Neural cell (in vitro differentiated cells): ENCODE measurements around the gene ELMO1.

ENCODE experiments used
- EP300 ChIP-seq: fragments of 450-650 bp; conservative IDR thresholded peaks from 2 replicates; pipeline ENCODE4 v1.6.1; 2014; ENCODE audit warnings: antibody characterized with exemption, mild to moderate bottlenecking, moderate library complexity; ENCODE audit not compliant: poor library complexity, severe bottlenecking
- EZH2 ChIP-seq: fragments of 200-600, 300-800 bp; shearing (Covaris generic), sonication (generic); IDR thresholded peaks from 2 replicates; pipeline ENCODE4 v1.6.1; 2014; ENCODE audit warnings: antibody characterized with exemption, low read length, borderline replicate concordance, mild to moderate bottlenecking; ENCODE audit not compliant: insufficient read depth, poor library complexity, severe bottlenecking
- SMC3 ChIP-seq: fragments of 450-650 bp; conservative IDR thresholded peaks from 2 replicates; pipeline ENCODE4 v1.6.1; 2014; ENCODE audit warnings: antibody characterized with exemption, mild to moderate bottlenecking, moderate library complexity; ENCODE audit not compliant: poor library complexity
- TAF1 ChIP-seq: IDR thresholded peaks from 2 replicates; pipeline ENCODE4 v1.6.1; 2012; ENCODE audit warnings: low read depth
- TF ChIP-seq, protein P1 (sequence below): fragments of 450-650 bp; IDR thresholded peaks from 2 replicates; pipeline ENCODE4 v1.5.1; 2014; ENCODE audit warnings: antibody characterized with exemption, mild to moderate bottlenecking, moderate library complexity; ENCODE audit not compliant: poor library complexity, severe bottlenecking

DNA sequence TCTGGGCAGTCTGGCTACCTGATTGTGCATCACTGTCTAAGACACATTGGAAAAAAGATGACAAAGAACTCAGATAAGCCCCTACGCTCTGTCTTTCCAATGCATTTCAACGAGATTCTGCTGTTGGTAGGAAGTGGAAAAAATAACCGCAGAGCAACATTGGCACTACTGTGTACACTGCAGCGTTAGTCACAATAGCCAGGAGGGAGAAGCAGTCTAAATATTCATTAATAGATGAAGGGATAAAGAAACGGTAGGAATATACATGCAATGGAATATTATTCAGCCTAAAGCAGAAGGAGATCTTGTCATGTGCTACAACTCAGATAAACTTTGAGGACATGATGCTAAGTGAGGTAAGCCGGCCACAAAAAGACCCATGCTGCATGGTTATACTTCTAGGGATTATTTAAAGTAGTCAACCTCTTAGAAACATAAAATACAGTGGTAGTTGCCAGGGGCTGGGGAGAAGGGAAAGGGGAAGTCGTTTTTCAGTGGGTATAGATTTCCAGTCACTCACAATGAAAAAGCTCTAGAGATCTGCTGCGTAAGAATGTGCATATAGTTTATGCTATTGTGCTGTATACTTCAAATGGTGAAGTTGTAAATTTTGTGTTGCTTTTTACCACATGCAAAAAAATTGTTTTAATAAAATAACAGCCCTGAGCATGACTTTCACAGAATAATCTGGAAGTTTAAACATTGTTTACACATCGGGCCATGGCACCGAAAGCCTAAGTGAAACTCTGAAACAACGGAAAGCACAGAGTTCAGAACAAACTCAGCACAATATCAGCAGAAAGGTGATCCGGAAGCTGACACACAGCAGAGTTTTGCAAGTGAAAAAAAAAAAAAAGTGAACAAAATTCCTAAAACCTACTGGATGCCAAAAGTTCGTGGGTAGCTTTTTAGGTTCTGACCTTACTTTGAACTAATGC is 40.1 kb downstream of the ELMO1 start:
- TF ChIP-seq, protein P1, sequence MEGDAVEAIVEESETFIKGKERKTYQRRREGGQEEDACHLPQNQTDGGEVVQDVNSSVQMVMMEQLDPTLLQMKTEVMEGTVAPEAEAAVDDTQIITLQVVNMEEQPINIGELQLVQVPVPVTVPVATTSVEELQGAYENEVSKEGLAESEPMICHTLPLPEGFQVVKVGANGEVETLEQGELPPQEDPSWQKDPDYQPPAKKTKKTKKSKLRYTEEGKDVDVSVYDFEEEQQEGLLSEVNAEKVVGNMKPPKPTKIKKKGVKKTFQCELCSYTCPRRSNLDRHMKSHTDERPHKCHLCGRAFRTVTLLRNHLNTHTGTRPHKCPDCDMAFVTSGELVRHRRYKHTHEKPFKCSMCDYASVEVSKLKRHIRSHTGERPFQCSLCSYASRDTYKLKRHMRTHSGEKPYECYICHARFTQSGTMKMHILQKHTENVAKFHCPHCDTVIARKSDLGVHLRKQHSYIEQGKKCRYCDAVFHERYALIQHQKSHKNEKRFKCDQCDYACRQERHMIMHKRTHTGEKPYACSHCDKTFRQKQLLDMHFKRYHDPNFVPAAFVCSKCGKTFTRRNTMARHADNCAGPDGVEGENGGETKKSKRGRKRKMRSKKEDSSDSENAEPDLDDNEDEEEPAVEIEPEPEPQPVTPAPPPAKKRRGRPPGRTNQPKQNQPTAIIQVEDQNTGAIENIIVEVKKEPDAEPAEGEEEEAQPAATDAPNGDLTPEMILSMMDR = no peak
- TF ChIP-seq TAF1 = no peak
- TF ChIP-seq EZH2 = no peak
- TF ChIP-seq EP300 = no peak
- TF ChIP-seq SMC3 = no peak
